NCI-H187 (cell line): ENCODE measurements around the gene ARRB1.
A peak's percentile ranks its signal among the peaks of the same experiment; 100 is the strongest.
"Not testable (repeated sequence)": the region's sequence is repeated elsewhere in the genome, so short reads cannot be mapped to it uniquely, and the experiment has no call there.

Experiments
- DNase-seq, 2 experiments: peaks; one replicate each; lab custom pipeline; 2025; lab: John Stamatoyannopoulos, UW

Gene ARRB1

DNA sequence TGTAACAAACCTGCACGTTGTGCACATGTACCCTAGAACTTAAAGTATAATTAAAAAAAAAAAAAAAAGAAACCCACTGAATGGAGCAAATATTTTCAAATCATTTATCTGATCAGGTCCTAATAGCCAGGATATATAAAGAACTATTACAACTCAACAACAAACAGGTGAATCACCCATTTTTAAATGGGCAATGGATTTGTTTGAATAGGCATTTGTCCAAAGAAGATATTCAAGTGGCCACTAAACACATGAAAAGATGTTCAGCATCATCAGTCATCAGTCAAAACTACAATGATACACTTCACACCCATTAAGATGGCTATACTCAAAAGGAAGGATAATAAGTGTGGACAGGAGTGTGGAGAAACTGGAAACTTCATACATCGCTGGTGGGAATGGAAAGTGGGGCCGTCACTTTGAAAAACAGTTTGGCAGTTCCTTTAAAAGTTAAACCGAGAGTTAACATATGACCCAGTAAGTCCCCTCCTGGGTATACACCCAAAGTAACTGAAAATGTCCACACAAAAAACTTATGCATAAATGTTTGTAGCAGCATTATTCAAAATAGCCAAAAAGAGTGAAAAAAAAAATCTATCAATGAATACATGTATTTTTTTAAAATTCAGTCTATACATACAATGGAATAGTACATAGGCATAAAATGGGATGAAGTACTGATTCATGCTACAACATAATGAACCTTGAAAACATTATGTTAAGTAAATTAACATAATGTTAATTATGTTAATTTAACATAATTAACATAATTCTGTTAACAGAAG lies 53.1 kb downstream of the ARRB1 start:
- DNase-seq = peak in 1 of 2 experiments; percentile 17

DNA sequence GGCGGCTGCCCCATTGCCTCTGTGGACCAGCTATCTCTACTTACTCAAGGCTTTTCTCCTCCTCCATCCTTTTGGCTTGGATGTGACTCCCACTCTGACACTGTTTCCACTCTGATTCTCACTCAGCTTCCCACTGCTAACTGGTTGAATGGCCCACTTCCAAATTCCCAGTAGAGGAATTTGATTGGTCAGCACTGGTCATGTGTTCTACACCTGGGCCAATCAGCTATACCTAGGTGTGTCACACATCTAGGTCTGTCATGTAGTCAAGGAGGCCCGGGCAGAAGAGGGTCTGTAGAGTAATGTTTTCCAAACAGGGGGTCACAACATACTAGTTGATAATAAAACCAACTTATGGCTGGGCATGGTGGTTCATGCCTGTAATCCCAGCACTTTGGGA lies 57.6 kb downstream of the ARRB1 start:
- DNase-seq = no peak

DNA sequence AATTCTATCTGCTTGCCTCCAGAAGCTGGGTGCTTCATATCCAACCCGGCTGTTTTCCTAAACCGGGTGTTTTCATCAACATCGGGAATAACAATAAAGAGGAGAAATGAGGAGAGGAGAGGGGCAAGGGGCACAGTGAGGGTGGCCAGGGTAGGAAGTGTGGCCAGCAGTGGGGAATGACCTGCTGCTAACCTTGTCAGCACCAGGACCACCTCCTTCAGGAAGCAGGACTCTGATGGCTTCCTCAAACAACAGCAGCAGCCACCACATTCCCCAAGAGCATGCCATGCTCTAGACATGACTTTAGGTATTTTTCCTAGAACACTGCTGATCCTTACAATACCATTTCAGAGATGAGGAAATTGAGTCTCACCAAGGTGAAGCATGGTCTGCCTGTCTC lies 58.5 kb downstream of the ARRB1 start:
- no peak for DNase-seq

DNA sequence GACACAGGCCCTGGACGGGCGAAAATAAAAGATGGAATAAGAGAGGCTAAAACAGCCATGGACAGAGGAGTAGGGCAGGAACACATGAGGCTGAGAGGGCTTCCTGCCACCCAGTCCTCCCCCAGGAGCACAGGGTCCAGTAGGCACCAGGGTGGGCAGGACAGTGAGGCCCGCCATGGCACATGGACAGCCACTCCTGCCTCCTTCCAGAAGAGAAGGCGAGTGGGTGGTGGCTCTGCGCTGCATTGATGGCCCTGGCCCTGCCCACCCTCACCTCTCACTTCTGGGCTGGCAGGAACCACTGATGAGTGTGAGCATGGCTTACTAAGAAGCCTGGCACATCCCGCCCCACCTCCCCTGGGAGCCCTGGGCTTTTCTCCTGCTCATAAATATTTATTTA lies 59.7 kb downstream of the ARRB1 start:
- DNase-seq = no peak

DNA sequence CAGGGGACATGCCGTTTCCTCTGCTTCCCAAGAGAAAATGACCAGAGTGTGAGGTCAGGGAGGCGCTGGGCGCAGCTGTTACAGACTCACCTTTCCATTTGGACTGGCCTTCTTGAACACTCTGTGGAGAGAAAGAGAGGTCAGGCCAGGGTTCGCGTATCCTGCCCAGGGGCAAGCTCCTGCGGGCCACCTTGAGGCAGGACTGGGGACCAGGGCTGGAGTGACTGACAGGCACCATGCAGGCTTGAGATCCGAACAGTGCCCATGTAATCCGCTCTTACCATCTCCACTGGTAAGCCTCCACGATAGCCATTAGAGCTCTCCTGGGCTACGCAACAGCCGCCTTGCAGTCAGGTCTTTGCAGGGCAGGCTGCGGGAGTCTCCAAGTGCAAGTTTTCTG lies 61.5 kb downstream of the ARRB1 start:
- DNase-seq = no peak

DNA sequence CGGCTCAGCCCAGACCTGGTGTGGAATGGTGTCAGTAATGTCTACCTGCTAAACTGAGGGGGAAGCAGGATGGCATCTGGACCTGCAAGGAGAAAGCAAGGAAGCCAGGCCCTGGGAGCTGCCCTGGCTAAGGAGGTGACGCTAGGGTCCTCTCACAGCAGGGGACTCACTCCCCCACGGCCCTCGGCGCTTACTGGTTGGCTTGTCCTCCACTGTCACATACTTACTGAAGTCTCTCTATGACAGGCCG lies 62.0 kb downstream of the ARRB1 start:
- DNase-seq = no peak

DNA sequence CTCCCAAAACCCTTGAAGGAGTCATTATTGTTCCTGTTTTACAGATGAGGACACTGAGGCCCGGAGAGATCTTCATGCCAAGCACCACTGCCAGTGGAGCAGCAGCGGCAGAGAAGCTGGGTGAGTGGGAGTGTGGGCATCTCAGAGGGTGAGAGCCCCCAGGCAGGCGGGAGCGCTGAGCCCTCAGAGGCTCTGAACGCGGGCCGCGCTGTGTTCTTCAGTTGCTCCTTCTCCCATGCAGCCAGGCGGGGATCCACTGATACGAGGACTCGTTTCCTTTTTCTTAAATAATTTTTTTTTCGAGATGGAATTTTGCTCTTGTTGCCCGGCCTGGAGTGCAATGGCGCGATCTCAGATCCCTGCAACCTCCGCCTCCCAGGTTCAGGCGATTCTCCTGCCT lies 63.9 kb downstream of the ARRB1 start:
- DNase-seq = no peak

DNA sequence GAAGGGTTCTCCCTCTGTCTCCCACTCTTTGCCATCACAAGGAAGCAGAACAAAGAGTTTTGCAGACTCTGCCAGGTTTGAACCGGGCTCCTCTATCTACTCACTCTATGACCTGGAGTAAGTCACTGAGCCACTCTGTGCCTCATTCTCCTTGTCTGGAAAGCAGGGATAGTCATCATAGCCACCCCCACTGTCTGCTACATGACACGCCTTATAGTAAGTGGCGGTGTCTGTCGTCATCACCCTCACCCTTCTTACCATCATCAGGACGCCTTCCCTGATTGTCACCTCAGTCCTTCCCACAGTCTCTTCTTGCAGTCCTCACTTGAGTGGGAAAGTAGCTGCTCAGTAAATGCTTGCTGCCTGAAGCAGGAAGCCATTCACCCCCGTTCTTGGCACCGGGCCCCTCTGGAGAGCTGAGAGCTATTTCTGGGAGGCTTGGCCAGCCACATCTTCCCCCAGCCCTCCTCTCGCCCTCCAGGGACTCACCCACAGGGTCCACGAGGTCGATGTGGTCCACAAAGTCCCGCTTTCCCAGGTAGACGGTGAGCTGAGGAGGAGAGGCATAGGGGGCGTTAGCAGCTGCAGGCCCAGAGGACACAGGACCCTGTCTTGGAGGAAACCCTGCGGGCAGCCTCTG lies 64.5 kb downstream of the ARRB1 start:
- no peak for DNase-seq

DNA sequence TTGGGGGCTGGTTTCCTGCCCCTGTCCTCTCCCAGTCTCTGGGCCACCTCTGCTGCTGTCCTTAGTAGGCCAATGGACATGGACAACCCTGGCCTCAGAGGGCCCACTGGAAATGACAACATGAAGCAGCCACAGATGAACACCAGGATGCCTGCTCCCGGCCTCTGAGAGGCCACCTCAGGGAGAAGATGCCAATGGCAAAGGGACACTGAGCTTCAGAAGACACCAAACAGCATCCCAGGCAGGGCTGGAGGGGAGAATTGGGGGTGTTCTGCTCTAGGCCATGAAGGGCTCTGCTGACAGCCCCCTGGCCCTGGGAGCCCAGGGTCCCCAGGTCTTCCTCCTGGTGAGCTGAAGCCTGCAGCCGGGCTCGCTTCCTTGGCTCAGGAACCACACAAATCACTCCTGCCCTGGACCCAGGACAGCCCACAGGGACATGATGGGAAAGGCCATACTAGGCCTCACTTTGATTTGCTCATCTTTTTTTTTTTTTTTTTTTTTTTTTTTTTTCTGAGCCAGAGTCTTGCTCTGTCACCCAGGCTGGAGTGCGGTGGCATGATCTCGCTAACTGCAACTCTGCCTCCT lies 65.6 kb downstream of the ARRB1 start:
- DNase-seq = no peak

DNA sequence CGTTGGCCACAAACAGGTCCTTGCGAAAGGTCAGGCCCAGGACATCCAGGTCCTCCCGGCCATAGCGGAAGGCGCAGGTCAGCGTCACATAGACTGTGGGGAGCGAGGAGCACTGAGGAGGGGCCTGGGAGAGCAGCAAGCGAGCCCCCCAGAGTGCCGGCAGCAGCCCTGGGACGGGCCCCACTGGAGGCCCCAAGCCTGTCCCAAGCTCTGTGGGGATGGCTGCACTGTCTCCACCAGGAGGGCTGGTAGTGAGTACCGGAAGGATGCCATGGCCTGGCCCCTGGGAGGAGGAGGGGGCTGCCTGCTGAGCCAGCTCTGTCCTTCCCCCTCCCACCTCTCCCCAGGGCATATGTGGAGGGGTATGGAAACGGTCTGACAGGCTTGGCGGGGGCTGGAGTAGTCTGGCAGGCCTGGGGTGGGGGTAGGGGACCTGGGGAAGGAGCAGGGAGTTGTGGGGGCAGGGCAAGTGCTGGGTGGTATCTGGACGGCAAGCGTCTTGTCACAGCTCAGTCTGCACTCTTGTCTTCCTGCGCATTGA lies 68.0 kb downstream of the ARRB1 start:
- no peak for DNase-seq

DNA sequence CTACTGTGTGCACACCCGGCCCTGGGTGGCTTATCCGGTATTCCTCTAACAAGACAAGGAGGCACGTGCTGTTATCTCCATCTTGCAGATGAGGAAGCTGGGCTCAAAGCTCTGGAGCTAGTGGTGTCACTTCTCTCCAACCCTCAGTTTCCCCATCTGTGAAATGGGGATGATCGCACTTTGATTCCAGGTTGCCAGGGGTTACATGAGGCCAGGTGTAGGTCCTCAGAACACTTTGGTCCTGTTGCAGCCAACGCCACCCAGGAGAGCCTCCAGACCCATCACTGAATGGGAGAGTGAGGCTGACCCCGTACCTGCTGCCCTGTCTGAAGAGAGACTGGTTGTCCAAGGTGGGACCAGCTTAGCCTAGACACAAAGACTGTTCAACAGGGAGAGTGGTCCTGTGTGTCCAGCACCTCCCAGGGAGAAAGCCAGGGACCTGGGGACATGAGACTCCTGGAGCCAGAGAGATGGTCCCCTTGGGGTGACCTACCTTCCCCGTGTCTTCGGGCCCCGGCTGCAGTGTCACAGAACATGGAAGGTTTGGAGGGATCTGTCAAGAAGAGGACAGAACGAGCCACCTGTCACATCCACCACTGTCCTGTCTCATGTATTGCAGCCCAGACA lies 69.9 kb downstream of the ARRB1 start:
- DNase-seq = no peak

DNA sequence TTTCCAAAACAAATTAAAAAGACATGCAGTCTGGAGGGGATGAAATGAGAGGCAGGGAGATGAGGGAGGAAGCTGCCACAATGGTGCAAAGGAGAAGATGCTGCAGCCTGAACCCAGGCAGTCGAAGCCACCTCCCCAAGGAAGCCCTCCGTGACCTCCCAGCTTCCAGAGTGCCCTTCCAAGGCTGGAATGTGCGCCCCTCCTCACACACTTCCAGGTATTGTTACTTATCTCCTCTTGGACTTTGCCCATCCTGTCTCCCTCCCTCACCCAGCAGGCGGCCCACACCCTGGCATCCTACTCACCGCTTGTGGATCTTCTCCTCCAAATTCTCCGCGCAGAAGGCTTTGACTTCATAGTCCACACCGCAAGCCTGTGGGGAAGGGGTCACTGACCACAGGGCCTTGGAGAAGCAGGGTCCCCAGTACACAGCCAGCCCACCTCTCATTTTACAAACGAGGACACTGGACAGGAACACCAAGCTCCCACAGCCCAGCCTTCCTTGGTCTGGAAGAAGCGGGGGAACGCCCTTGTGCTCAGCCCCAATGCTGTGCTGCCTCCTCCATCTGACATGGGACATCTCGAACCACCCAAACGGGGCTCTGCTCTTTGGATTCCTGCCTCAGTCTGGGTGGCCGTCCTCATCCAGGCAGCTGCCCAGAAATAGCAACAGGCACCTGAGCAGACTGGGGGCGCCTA lies 70.5 kb downstream of the ARRB1 start:
- no peak for DNase-seq

DNA sequence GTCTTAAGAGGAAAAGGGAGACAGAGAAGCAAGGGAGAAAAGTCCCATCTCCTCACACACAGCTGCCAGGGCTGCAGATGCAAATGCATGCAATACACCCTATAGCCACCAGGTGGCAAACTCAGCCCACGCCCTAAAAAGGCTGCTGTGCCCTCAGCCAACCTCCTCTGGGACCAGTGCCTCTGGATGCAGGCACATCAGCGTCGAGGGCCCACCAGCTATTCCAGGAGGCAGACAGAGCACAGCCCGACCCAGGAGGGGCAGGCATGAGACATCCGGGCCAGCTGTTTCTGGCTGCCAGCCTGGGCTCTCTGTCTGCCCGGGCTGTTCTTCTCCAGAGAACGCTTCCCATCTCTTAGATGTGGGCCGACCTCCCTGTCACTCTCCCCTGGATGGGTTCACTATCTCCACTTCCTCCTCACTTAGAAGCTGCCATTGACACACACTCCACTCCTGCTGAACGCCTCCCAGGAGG lies 71.2 kb downstream of the ARRB1 start:
- DNase-seq = peak; percentile 59 to 78

DNA sequence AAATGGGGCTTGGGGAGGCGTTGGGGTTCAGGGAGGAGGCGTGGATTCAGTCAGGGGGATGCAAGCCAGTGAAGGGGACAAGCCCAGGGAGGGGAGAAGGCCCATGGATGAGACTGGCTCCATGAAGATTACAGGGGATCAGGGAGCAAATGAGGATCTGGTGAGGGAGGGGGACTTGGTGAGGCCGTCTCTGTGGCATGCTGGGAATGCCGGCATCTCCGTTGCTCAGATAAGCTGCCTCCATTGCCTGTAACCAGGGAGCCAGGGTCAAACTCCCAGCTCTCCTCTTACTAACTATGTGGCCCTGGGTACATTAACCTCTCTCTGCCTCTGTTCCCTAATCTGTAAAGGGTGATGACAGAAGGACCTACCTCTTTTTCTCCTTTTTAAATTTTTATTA lies 72.2 kb downstream of the ARRB1 start:
- no peak for DNase-seq

DNA sequence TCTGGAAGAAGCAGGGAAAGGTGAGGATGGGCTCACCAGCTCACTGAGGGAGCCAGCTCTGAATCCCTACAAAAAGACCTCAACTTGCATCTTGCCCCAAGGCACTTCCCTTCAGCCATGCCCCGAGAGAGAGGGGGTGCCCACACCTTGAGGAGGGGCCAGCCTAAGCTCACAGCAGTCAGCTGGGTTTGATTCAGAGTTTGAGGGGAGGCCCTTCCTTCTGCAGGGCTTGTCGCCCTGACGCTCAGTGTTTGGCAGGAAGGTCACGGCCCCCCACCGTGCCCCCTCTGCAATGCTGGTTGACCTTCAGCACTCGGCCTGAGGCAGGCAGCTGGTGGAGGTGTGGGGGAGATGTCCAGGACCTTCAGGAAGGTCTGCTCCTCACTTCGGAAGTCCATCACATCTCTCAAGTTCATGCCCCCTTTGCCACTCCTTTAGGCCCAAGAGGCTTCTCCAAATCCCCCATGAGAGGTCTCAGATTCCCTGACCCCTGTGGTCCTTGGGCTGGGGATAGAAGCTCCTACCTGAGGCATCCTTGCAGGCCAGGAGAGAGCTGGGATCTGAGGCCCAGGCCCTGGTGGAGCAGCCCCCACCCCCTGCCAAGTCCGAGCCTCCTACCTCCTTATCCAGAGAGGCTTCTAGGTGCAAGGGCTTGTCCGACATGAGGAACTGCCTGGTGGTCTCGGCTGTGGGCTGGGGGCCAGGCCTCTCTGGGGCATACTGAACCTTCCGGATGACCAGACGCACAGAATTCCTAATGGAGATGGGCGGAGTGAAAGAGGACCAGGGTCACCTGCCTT lies 73.3 kb downstream of the ARRB1 start:
- no peak for DNase-seq

DNA sequence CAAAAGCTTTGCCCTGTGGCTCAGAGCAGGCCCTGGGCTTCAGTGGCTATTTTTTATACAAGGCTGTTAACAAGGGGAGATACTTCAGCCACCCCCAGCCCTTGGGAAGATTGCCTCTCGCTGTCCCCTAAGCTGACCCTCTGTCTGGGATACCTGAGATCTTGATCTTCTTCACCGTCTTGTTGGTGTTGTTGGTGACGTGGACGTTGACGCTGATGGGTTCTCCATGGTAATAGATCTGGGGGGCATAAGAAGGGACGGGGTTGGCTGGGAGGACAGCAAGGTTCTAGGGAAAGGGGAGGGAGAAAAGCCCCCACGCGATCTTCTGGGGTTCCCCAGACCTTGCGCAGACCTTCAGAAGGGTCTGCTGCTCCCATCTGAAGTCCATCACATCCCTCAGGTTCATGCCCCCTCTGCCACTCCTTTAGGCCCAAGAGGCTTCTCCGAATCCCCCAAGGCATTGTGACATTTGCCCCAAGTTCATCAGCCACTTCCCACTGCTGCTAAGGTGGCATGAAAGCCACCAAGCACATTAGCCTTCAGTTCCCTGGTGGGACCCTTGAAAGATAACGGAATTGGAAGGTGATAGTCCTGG lies 74.2 kb downstream of the ARRB1 start:
- DNase-seq = no peak

DNA sequence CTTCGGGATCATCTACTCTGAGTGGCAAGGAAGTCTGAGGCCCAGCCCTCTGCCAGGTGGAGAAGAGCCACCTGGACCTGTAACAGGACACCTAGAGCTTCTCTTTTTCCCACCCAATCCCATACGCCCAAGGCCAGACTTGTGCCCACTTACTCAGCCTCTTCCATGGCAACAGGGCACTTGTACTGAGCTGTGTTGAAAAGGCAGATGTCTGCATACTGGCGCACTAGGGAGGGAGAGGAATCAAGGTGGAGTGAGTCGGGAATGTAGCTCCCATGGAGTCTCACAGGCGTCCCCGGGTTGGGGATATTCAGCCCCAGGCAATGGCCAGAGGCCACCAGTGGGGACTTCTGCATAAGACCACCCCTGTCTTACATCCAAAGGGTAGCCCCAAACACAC lies 74.8 kb downstream of the ARRB1 start:
- peak; percentile 87 to 91 for DNase-seq

DNA sequence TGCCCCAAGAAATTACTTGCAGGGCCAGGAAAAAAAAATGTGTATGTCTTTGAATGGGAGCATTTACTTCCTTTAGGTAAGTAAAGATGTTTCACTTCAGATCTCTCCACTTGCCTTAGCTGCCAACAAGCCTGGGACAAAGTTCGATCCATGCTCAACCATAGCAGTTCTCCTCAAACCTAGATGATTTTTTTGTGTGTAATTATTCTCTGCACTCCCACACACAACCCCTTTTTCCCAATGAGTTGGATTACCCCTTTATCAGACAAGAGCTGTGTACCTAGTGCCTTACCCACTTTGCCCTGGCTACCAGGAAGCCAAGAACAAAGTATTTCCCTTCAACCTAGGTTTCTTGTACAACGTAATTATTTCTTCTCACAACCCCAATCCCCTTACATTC lies 75.3 kb downstream of the ARRB1 start:
- no peak for DNase-seq

DNA sequence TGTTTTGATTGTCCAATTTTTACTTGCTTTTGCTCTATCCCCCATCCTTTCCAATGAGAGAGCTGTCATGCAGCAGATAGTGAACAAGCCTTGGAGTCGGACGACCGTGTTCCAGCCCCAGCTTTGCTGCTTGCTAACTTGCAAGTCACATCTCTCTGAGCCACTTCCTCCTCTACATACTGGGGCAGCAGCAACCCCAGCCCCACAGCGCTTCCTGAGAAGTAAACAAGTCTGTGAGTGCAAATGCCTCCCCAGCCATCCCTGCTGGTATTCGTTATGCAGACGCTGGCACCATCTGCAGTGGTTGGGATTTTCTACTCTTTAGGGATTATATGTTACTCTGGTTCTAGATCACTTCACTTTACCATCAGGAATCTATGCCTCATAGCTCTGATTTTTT lies 75.9 kb downstream of the ARRB1 start:
- no peak for DNase-seq

DNA sequence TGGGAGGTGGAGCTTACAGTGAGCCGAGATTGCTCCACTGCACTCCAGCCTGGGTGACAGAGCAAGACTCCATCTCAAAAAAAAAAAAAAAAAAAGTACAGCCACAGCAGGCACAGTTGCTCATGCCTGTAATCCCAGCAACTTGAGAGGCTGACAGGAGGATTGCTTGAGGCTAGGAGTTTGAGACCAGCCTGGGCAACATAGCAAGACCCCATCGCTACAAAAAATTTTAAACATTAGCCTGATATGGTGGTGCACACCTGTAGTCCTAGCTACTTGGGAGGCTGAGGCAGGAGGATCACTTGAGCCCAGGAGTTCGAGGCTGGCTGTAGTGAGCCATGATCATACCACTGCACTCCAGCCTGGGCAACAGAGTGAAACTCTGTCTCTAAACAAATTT lies 76.7 kb downstream of the ARRB1 start:
- not testable (repeated sequence) for DNase-seq
